Heart left ventricle (tissue), 13 donors: ENCODE data around the gene SSBP3.

ENCODE experiments used
- CTCF ChIP-seq, 12 donors: fragments of 200-600 bp; sonication (generic) in 4 of 12; IDR thresholded peaks; one replicate each; pipeline versions ENCODE4 v1.5.0 to v1.8.0; 2018 to 2022; ENCODE audit warnings: antibody characterized with exemption in 12 of 12, mild to moderate bottlenecking in 5 of 12
- POLR2A ChIP-seq, 2 donors: fragments of 450-650 bp; IDR thresholded peaks; one replicate each; pipeline ENCODE4 v1.6.1; 2017; ENCODE audit warnings: antibody characterized with exemption in 2 of 2, mild to moderate bottlenecking in 2 of 2, moderate library complexity in 2 of 2
- donor health status: ischemic (EF 13 %, LVEDD 7.1; RV severe dilation, severe dysfunction).
- donor health status: DM: no; HTN: yes; CAD: no.
- donor health status: DM: no; HTN: no; CAD: no.
- donor health status: ischemic (EF 25% LVEDD 6.9; RV normal size, moderate dysfunction).
- donor health status: ischemic (EF 25% LVEDD 5.7; RV mildly dilated, moderate dysfunction).
- donor health status: ischemic (EF 35%, LVEDD 5.7; RV mildly dilated, moderate dysfunction).
- donor health status: nonischemic (EF 11% LVEDD 7.7; RV severe dilation, severe dysfunction).
- donor health status: DM: yes; HTN: yes; CAD: no.
- donor health status: PGD.
- donor health status: ischemic (EF 29% LVEDD 5.4; RV normal size, mild dysfunction).
- donor health status: nonischemic (EF 23%, LVEDD 6.1; RV moderate dilation, normal function).

- TF ChIP-seq CTCF (IDR thresholded peaks at IDR 0.05) (no peak), POLR2A (IDR thresholded peaks at IDR 0.05) (no peak)
These were observed 2.2 kb upstream of the SSBP3 start for GRCh38 chr1:54408147-54409066.
